Fibroblast of lung (primary cell): ENCODE measurements around the gene TNFAIP8L1.

Source experiments
- EZH2 ChIP-seq: IDR thresholded peaks from 2 replicates; pipeline ENCODE4 v1.5.1; 2012; ENCODE audit warnings: low read length, control low read depth, mild to moderate bottlenecking; ENCODE audit errors: missing control alignments
- TF ChIP-seq, protein P1 (sequence below), 2 donors: IDR thresholded peaks in 1 of 2; conservative IDR thresholded peaks in 1 of 2; 1 replicate in 1 of 2; 2 replicates in 1 of 2; pipeline ENCODE4 v1.5.1; 2011 to 2012; ENCODE audit warnings: low read length in 2 of 2, control low read depth in 1 of 2, inconsistent platforms in 1 of 2, low read depth in 1 of 2, mild to moderate bottlenecking in 1 of 2

- TF ChIP-seq, protein P1, sequence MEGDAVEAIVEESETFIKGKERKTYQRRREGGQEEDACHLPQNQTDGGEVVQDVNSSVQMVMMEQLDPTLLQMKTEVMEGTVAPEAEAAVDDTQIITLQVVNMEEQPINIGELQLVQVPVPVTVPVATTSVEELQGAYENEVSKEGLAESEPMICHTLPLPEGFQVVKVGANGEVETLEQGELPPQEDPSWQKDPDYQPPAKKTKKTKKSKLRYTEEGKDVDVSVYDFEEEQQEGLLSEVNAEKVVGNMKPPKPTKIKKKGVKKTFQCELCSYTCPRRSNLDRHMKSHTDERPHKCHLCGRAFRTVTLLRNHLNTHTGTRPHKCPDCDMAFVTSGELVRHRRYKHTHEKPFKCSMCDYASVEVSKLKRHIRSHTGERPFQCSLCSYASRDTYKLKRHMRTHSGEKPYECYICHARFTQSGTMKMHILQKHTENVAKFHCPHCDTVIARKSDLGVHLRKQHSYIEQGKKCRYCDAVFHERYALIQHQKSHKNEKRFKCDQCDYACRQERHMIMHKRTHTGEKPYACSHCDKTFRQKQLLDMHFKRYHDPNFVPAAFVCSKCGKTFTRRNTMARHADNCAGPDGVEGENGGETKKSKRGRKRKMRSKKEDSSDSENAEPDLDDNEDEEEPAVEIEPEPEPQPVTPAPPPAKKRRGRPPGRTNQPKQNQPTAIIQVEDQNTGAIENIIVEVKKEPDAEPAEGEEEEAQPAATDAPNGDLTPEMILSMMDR (conservative IDR thresholded peaks at IDR 0.05 in 1 of 2, IDR thresholded peaks at IDR 0.05 in 1 of 2; ENCODE audit: low read depth in 1 of 2, low read length in 2 of 2), result no peak
- TF ChIP-seq EZH2, result no peak
Measured at GRCh38 chr19:4620675-4621074, 18.6 kb upstream of the TNFAIP8L1 start.
